Measurements from ENCODE around the gene EIF3A.

- TF ChIP-seq, protein P1, sequence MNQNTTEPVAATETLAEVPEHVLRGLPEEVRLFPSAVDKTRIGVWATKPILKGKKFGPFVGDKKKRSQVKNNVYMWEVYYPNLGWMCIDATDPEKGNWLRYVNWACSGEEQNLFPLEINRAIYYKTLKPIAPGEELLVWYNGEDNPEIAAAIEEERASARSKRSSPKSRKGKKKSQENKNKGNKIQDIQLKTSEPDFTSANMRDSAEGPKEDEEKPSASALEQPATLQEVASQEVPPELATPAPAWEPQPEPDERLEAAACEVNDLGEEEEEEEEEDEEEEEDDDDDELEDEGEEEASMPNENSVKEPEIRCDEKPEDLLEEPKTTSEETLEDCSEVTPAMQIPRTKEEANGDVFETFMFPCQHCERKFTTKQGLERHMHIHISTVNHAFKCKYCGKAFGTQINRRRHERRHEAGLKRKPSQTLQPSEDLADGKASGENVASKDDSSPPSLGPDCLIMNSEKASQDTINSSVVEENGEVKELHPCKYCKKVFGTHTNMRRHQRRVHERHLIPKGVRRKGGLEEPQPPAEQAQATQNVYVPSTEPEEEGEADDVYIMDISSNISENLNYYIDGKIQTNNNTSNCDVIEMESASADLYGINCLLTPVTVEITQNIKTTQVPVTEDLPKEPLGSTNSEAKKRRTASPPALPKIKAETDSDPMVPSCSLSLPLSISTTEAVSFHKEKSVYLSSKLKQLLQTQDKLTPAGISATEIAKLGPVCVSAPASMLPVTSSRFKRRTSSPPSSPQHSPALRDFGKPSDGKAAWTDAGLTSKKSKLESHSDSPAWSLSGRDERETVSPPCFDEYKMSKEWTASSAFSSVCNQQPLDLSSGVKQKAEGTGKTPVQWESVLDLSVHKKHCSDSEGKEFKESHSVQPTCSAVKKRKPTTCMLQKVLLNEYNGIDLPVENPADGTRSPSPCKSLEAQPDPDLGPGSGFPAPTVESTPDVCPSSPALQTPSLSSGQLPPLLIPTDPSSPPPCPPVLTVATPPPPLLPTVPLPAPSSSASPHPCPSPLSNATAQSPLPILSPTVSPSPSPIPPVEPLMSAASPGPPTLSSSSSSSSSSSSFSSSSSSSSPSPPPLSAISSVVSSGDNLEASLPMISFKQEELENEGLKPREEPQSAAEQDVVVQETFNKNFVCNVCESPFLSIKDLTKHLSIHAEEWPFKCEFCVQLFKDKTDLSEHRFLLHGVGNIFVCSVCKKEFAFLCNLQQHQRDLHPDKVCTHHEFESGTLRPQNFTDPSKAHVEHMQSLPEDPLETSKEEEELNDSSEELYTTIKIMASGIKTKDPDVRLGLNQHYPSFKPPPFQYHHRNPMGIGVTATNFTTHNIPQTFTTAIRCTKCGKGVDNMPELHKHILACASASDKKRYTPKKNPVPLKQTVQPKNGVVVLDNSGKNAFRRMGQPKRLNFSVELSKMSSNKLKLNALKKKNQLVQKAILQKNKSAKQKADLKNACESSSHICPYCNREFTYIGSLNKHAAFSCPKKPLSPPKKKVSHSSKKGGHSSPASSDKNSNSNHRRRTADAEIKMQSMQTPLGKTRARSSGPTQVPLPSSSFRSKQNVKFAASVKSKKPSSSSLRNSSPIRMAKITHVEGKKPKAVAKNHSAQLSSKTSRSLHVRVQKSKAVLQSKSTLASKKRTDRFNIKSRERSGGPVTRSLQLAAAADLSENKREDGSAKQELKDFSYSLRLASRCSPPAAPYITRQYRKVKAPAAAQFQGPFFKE (tag by site-specific recombination; IDR thresholded peaks at IDR 0.05; ENCODE audit: borderline replicate concordance), result no peak
- TF ChIP-seq, protein P2, sequence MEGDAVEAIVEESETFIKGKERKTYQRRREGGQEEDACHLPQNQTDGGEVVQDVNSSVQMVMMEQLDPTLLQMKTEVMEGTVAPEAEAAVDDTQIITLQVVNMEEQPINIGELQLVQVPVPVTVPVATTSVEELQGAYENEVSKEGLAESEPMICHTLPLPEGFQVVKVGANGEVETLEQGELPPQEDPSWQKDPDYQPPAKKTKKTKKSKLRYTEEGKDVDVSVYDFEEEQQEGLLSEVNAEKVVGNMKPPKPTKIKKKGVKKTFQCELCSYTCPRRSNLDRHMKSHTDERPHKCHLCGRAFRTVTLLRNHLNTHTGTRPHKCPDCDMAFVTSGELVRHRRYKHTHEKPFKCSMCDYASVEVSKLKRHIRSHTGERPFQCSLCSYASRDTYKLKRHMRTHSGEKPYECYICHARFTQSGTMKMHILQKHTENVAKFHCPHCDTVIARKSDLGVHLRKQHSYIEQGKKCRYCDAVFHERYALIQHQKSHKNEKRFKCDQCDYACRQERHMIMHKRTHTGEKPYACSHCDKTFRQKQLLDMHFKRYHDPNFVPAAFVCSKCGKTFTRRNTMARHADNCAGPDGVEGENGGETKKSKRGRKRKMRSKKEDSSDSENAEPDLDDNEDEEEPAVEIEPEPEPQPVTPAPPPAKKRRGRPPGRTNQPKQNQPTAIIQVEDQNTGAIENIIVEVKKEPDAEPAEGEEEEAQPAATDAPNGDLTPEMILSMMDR (tag by site-specific recombination; IDR thresholded peaks at IDR 0.05), result no peak
- TF ChIP-seq, protein P3, sequence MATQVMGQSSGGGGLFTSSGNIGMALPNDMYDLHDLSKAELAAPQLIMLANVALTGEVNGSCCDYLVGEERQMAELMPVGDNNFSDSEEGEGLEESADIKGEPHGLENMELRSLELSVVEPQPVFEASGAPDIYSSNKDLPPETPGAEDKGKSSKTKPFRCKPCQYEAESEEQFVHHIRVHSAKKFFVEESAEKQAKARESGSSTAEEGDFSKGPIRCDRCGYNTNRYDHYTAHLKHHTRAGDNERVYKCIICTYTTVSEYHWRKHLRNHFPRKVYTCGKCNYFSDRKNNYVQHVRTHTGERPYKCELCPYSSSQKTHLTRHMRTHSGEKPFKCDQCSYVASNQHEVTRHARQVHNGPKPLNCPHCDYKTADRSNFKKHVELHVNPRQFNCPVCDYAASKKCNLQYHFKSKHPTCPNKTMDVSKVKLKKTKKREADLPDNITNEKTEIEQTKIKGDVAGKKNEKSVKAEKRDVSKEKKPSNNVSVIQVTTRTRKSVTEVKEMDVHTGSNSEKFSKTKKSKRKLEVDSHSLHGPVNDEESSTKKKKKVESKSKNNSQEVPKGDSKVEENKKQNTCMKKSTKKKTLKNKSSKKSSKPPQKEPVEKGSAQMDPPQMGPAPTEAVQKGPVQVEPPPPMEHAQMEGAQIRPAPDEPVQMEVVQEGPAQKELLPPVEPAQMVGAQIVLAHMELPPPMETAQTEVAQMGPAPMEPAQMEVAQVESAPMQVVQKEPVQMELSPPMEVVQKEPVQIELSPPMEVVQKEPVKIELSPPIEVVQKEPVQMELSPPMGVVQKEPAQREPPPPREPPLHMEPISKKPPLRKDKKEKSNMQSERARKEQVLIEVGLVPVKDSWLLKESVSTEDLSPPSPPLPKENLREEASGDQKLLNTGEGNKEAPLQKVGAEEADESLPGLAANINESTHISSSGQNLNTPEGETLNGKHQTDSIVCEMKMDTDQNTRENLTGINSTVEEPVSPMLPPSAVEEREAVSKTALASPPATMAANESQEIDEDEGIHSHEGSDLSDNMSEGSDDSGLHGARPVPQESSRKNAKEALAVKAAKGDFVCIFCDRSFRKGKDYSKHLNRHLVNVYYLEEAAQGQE (tag by site-specific recombination; IDR thresholded peaks at IDR 0.05), result no peak
- no peak for TF ChIP-seq BCL11A (tag by site-specific recombination; IDR thresholded peaks at IDR 0.05; ENCODE audit: low read depth)
- TF ChIP-seq GLIS2 (tag by site-specific recombination; IDR thresholded peaks at IDR 0.05), result no peak
- no peak for TF ChIP-seq ZSCAN30 (tag by site-specific recombination; IDR thresholded peaks at IDR 0.05)
- TF ChIP-seq YY1 (tag by site-specific recombination; IDR thresholded peaks at IDR 0.05), result no peak
- no peak for TF ChIP-seq ZNF394 (tag by site-specific recombination; IDR thresholded peaks at IDR 0.05; ENCODE audit: borderline replicate concordance)
These were observed 4.3 kb upstream of the EIF3A start for GRCh38 chr10:119084896-119085295.

Data from HEK293 (cell line).